Caco-2 (cell line): Measurements from ENCODE around the gene SLC25A42. TPM values are rescaled to one million over a fixed set of nuclear protein-coding genes. Genes with fewer than 3 reads are reported as not detected.
"Not testable (repeated sequence)": the region's sequence is repeated elsewhere in the genome, so short reads cannot be mapped to it uniquely, and the experiment has no call there.

ENCODE experiments used
- Bru-seq: library from RNA; stranded (reverse); fragments of 400-500 nt; gene quantifications from one replicate; lab custom pipeline; 2021; lab: Mats Ljungman, UMichigan
- BruChase-seq, 2 experiments: library from RNA; stranded (reverse); fragments of 400-500 nt; gene quantifications; one replicate each; lab custom pipeline; 2021; lab: Mats Ljungman, UMichigan
- BruUV-seq: library from RNA; stranded (reverse); fragments of 400-500 nt; replicated peaks from 2 replicates; lab custom pipeline; 2021; lab: Mats Ljungman, UMichigan
- CTCF ChIA-PET: fragments of 300-600 bp; sonication (Branson Sonifier 250); formaldehyde crosslinking; loops from one replicate; lab custom pipeline; 2022; ENCODE audit warnings: antibody characterized with exemption; lab: Charles Lee
- POLR2A ChIA-PET: fragments of 300-600 bp; sonication (Branson Sonifier 250); formaldehyde crosslinking; loops from one replicate; lab custom pipeline; 2022; ENCODE audit warnings: antibody characterized with exemption; lab: Charles Lee
- DNase-seq, 2 experiments: peaks; one replicate each; pipeline versions ENCODE4 v3.0.0 to v3.0.0-alpha.2; 2020 to 2022
- H3K27me3 ChIP-seq: replicated peaks from 2 replicates; pipeline ENCODE4 v1.6.0; 2011; ENCODE audit warnings: low read length; ENCODE audit not compliant: control insufficient read depth, insufficient read depth
- H3K36me3 ChIP-seq: 2 replicates; pipeline ENCODE4 v1.5.1; 2011; ENCODE audit warnings: low read length; ENCODE audit not compliant: control insufficient read depth, insufficient read depth
- H3K4me1 ChIP-seq: fragments of 250-450 bp; sonication (Bioruptor Pico); 2 replicates; pipeline ENCODE4 v1.5.1; 2020; ENCODE audit warnings: mild to moderate bottlenecking
- H3K4me3 ChIP-seq: 2 replicates; pipeline ENCODE4 v1.5.1; 2011; ENCODE audit warnings: low read depth, mild to moderate bottlenecking, control low read depth, low read length
- H3K9me3 ChIP-seq: fragments of 250-450 bp; sonication (Bioruptor Pico); 2 replicates; pipeline ENCODE4 v1.5.1; 2020; ENCODE audit warnings: mild to moderate bottlenecking, moderate library complexity
- H3K27ac Mint-ChIP-seq: one replicate; pipeline ENCODE4 v1.8.0; 2022; ENCODE audit warnings: mixed read lengths; ENCODE audit not compliant: unreplicated experiment
- H3K27me3 Mint-ChIP-seq: one replicate; pipeline ENCODE4 v1.8.0; 2022; ENCODE audit warnings: mixed read lengths; ENCODE audit not compliant: insufficient read depth, unreplicated experiment
- H3K36me3 Mint-ChIP-seq: one replicate; pipeline ENCODE4 v1.8.0; 2022; ENCODE audit warnings: mild to moderate bottlenecking, mixed read lengths; ENCODE audit not compliant: insufficient read depth, unreplicated experiment
- H3K4me1 Mint-ChIP-seq: one replicate; pipeline ENCODE4 v1.8.0; 2022; ENCODE audit warnings: low read depth, mixed read lengths; ENCODE audit not compliant: unreplicated experiment
- H3K4me3 Mint-ChIP-seq: one replicate; pipeline ENCODE4 v1.8.0; 2022; ENCODE audit warnings: mild to moderate bottlenecking, moderate library complexity, mixed read lengths; ENCODE audit not compliant: unreplicated experiment
- H3K9me3 Mint-ChIP-seq: one replicate; pipeline ENCODE4 v1.8.0; 2022; ENCODE audit warnings: mixed read lengths; ENCODE audit not compliant: unreplicated experiment
- intact Hi-C: fragments of 100-400 bp; cut with micrococcal nuclease; formaldehyde crosslinking; loops from one replicate; pipeline ENCODE4 v1.10.0; 2022; ENCODE audit not compliant: unreplicated experiment
- long read RNA-seq: library from polyadenylated mRNA; stranded (forward); transcript quantifications from one replicate; pipeline ENCODE4 v2.0.0, GENCODE V29; 2022
- total RNA-seq: library from RNA; stranded (reverse); gene quantifications from 2 replicates; pipeline ENCODE4 v1.2.3, GENCODE V29; 2022
- TF ChIP-seq, protein P1 (sequence below), 2 experiments: fragments of 200-600 bp in 1 of 2; IDR thresholded peaks; 1 replicate in 1 of 2; 2 replicates in 1 of 2; pipeline versions ENCODE4 v1.5.1 to v1.8.0; 2011 to 2022; ENCODE audit warnings: antibody characterized with exemption in 1 of 2, control low read depth in 1 of 2, inconsistent platforms in 1 of 2, low read depth in 1 of 2, low read length in 1 of 2, mild to moderate bottlenecking in 1 of 2, moderate library complexity in 1 of 2; ENCODE audit not compliant: insufficient read depth in 1 of 2, severe bottlenecking in 1 of 2, unreplicated experiment in 1 of 2

SLC25A42 gene
- total RNA-seq (4.5 and 5.4 TPM in 2 replicates), Bru-seq, nascent RNA (percentile 38 among the genes with signal in this experiment), BruChase-seq, experiment 1, labeled RNA remaining after a 2-hour chase (percentile 44 among the genes with signal in this experiment), BruChase-seq, experiment 2, labeled RNA remaining after a 6-hour chase (percentile 44 among the genes with signal in this experiment)
- long read RNA-seq, partial matches to known transcripts = 0 of 3 reads
- long read RNA-seq, other reads (novel, unspliced or antisense) = 3 of 3 reads

DNA sequence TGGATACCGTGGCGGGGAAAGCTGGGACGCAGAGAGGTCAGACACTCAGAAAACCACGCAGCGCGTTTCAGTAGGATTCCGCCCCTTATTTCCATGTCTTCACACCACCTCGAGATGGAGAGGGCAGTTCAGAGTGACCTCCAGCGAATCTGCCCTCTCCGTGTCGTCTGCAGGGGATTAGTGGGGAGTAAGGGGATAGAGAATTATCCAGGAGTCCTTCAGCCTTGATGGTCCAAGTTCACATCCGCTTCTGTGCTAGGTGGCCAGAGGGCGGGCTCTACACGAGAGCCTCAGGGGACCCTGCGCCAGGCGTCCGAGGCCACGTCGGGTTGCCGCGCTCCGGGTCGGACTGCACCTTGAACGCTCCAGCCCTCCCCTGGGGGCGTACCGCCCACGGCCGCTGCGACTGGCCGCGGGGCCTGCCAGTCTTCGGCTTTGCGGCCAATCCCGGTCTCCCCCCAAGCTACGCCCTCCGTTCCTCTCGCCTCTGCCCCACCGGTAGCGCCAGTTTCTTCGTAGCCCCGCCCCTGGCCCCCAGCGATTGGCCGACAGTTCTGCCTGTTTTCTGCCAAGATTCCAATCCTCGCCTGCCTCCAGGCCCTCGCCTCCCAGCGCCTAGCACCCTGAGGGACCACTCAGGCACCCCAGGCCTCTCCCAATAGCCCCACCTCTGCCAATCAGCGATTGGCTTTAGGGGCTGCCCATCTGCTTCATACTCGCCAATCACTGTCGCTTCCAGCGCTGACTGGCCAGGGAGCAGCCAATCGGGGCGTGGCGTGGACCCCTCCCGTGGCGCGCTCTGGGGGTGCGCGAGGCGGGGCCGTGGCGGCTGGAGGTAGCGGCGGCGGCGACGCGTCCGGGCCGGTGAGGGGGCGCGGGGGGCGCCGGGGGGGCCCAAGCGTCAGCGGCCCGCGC is at the start of gene SLC25A42:
Gene SLC25A42 (plus strand): TSS at position 812 of the 915 bp plus-strand sequence. CDS start 32,131 bp downstream, outside the sequence.
- POLR2A ChIA-PET = no interaction called here
- peak; percentile 99 for DNase-seq
- H3K27me3 Mint-ChIP-seq = no peaks in the 10 kb centered on the region
- peak within 1 kb of the TSS; percentile 83 for H3K4me3 Mint-ChIP-seq
- no TSS peak for BruUV-seq
- no peaks in the 10 kb centered on the region for H3K4me1 Mint-ChIP-seq
- 0 out of 2 replicates have a peak, but pooled peaks cover 2% of the 10 kb centered on the region for H3K36me3 ChIP-seq
- peaks cover 11% of the 10 kb centered on the region for H3K4me1 ChIP-seq
- H3K36me3 Mint-ChIP-seq = peaks cover 29% of the 10 kb centered on the region
- TF ChIP-seq, protein P1, sequence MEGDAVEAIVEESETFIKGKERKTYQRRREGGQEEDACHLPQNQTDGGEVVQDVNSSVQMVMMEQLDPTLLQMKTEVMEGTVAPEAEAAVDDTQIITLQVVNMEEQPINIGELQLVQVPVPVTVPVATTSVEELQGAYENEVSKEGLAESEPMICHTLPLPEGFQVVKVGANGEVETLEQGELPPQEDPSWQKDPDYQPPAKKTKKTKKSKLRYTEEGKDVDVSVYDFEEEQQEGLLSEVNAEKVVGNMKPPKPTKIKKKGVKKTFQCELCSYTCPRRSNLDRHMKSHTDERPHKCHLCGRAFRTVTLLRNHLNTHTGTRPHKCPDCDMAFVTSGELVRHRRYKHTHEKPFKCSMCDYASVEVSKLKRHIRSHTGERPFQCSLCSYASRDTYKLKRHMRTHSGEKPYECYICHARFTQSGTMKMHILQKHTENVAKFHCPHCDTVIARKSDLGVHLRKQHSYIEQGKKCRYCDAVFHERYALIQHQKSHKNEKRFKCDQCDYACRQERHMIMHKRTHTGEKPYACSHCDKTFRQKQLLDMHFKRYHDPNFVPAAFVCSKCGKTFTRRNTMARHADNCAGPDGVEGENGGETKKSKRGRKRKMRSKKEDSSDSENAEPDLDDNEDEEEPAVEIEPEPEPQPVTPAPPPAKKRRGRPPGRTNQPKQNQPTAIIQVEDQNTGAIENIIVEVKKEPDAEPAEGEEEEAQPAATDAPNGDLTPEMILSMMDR (IDR thresholded peaks at IDR 0.05; ENCODE audit: insufficient read depth in 1 of 2, low read depth in 1 of 2, low read length in 1 of 2, severe bottlenecking in 1 of 2, unreplicated experiment in 1 of 2) = no peak
- no peaks in the 10 kb centered on the region for H3K9me3 Mint-ChIP-seq
- H3K9me3 ChIP-seq = no peaks in the 10 kb centered on the region
- CTCF ChIA-PET = interaction anchor here (0.5 to 1.3 kb wide), 3 partner anchors 12 to 43 kb away, joined by 3 read pairs; no protein-coding TSS in a partner anchor
- H3K27ac Mint-ChIP-seq = peak within 1 kb of the TSS; percentile 66
- intact Hi-C loops = loop anchor here (1.0 to 2.0 kb wide), 3 partner anchors 34 to 75 kb away; partner anchors contain the start of gene TMEM161A
- no peaks in the 10 kb centered on the region for H3K27me3 ChIP-seq
- peak within 1 kb of the TSS; percentile 64 for H3K4me3 ChIP-seq

- intact Hi-C loops = no loop called here
- no peaks in the 10 kb centered on the region for H3K27me3 ChIP-seq
- no peaks in the 10 kb centered on the region for H3K4me1 ChIP-seq
- Mint-ChIP-seq H3K27ac (no peak overlapping the region), H3K9me3 (no peaks in the 10 kb centered on the region), H3K27me3 (no peaks in the 10 kb centered on the region), H3K36me3 (peaks cover 56% of the 10 kb centered on the region), H3K4me3 (no peak overlapping the region), H3K4me1 (no peaks in the 10 kb centered on the region)
- POLR2A ChIA-PET = interaction anchor here (0.6 kb wide), 1 partner anchor 10 kb away, joined by 4 read pairs; no protein-coding TSS in a partner anchor
- CTCF ChIA-PET = interaction anchor here (0.7 kb wide), 1 partner anchor 680 kb away, joined by 3 read pairs; no protein-coding TSS in a partner anchor
- no peak for DNase-seq
- TF ChIP-seq, protein P1 (IDR thresholded peaks at IDR 0.05; ENCODE audit: insufficient read depth in 1 of 2, low read depth in 1 of 2, low read length in 1 of 2, severe bottlenecking in 1 of 2, unreplicated experiment in 1 of 2) = no peak
- H3K9me3 ChIP-seq = no peaks in the 10 kb centered on the region
- peaks cover 2% of the 10 kb centered on the region for H3K36me3 ChIP-seq
- BruUV-seq = no TSS peak
- no peak overlapping the region for H3K4me3 ChIP-seq
Observed at GRCh38 chr19:19021115-19021514, 42.7 kb upstream of the SLC25A42 start.

GRCh38 chr19:19022380-19022961 is 41.3 kb upstream of the SLC25A42 start:
- no peaks in the 10 kb centered on the region for H3K27me3 Mint-ChIP-seq
- H3K36me3 Mint-ChIP-seq = peaks cover 57% of the 10 kb centered on the region
- Histone ChIP-seq H3K9me3 (no peaks in the 10 kb centered on the region), H3K4me1 (no peaks in the 10 kb centered on the region), H3K36me3 (peaks cover 2% of the 10 kb centered on the region), H3K27me3 (no peaks in the 10 kb centered on the region), H3K4me3 (no peak overlapping the region)
- POLR2A ChIA-PET = no interaction called here
- CTCF ChIA-PET = no interaction called here
- no TSS peak for BruUV-seq
- TF ChIP-seq, protein P1 (IDR thresholded peaks at IDR 0.05; ENCODE audit: insufficient read depth in 1 of 2, low read depth in 1 of 2, low read length in 1 of 2, severe bottlenecking in 1 of 2, unreplicated experiment in 1 of 2) = no peak
- H3K4me1 Mint-ChIP-seq = no peaks in the 10 kb centered on the region
- DNase-seq = no peak
- H3K4me3 Mint-ChIP-seq = no peak overlapping the region
- H3K9me3 Mint-ChIP-seq = no peaks in the 10 kb centered on the region
- intact Hi-C loops = no loop called here
- H3K27ac Mint-ChIP-seq = no peak overlapping the region

- H3K36me3 Mint-ChIP-seq = peaks cover 60% of the 10 kb centered on the region
- H3K4me1 ChIP-seq, DNase-seq, POLR2A ChIA-PET, H3K4me1 Mint-ChIP-seq, H3K27me3 ChIP-seq, H3K9me3 ChIP-seq, H3K27me3 Mint-ChIP-seq, H3K27ac Mint-ChIP-seq, H3K36me3 ChIP-seq, H3K9me3 Mint-ChIP-seq, H3K4me3 ChIP-seq, intact Hi-C loops, H3K4me3 Mint-ChIP-seq, CTCF ChIA-PET, BruUV-seq: not testable (repeated sequence)
Observed at GRCh38 chr19:19023376-19023775, 40.4 kb upstream of the SLC25A42 start.
